H1 (cell line): Measurements from ENCODE around the gene ZNF764. TPM values are rescaled to one million over a fixed set of nuclear protein-coding genes. Genes with fewer than 3 reads are reported as not detected.

Source experiments
- CTCF ChIA-PET: fragments of 300-600 bp; sonication (Branson Sonifier 250); formaldehyde crosslinking; loops from one replicate; lab custom pipeline; 2021; ENCODE audit not compliant: partially characterized antibody; lab: Charles Lee
- POLR2A ChIA-PET: fragments of 300-600 bp; sonication (Branson Sonifier 250); formaldehyde crosslinking; loops from one replicate; lab custom pipeline; 2021; ENCODE audit warnings: inconsistent platforms; ENCODE audit not compliant: partially characterized antibody; lab: Charles Lee
- DNase-seq, 2 experiments: peaks; one replicate each; pipeline versions ENCODE4 v3.0.0 to v3.0.0-alpha.2; 2010 to 2022; ENCODE audit warnings: low spot score in 2 of 2, low read depth in 1 of 2, mixed read lengths in 1 of 2
- FAIRE-seq: peaks from 2 replicates; lab custom pipeline; 2011; peaks lifted over from hg19 to GRCh38; lab: Jason Lieb, UNC
- H2AFZ ChIP-seq: 2 replicates; pipeline ENCODE4 v1.8.1; 2012; ENCODE audit warnings: low read length, inconsistent platforms
- H2AK5ac ChIP-seq: 2 replicates; pipeline ENCODE4 v1.6.1; 2013; ENCODE audit warnings: low read depth, low read length
- H2BK120ac ChIP-seq: replicated peaks from 2 replicates; pipeline ENCODE3; 2013; ENCODE audit warnings: low read depth, low read length, inconsistent platforms
- H2BK12ac ChIP-seq: 2 replicates; pipeline ENCODE4 v1.6.1; 2013; ENCODE audit warnings: low read depth, low read length
- H2BK15ac ChIP-seq: 2 replicates; pipeline ENCODE4 v1.6.1; 2013; ENCODE audit warnings: low read length
- H2BK20ac ChIP-seq: 2 replicates; pipeline ENCODE4 v1.6.1; 2013; ENCODE audit warnings: low read length
- H2BK5ac ChIP-seq: 2 replicates; pipeline ENCODE4 v1.6.1; 2013; ENCODE audit warnings: low read depth, low read length
- H3K14ac ChIP-seq: 2 replicates; pipeline ENCODE4 v1.6.1; 2013; ENCODE audit warnings: inconsistent platforms; ENCODE audit not compliant: insufficient read length
- H3K18ac ChIP-seq: 2 replicates; pipeline ENCODE4 v1.6.1; 2013; ENCODE audit warnings: low read length; ENCODE audit errors: extremely low read depth
- H3K23ac ChIP-seq: 2 replicates; pipeline ENCODE4 v1.6.1; 2013; ENCODE audit warnings: inconsistent platforms; ENCODE audit not compliant: insufficient read length
- H3K23me2 ChIP-seq: 2 replicates; pipeline ENCODE4 v1.6.1; 2013; ENCODE audit warnings: low read depth, low read length
- H3K27ac ChIP-seq: 2 replicates; pipeline ENCODE4 v1.6.1; 2011; ENCODE audit warnings: low read depth, low read length, inconsistent platforms
- H3K27me3 ChIP-seq, 4 experiments: replicated peaks in 1 of 4; 1 replicate in 1 of 4; 2 replicates in 3 of 4; pipeline versions ENCODE4 v1.6.1 to v1.8.1; 2011 to 2013; ENCODE audit warnings: low read length in 3 of 4, mild to moderate bottlenecking in 3 of 4, inconsistent platforms in 2 of 4, mixed read lengths in 2 of 4, moderate library complexity in 1 of 4; ENCODE audit not compliant: control insufficient read depth in 3 of 4, insufficient read depth in 3 of 4; ENCODE audit errors: extremely low read depth in 1 of 4
- H3K36me3 ChIP-seq, 4 experiments: 2 replicates each; pipeline versions ENCODE4 v1.6.1 to v1.8.1; 2011 to 2013; ENCODE audit warnings: mild to moderate bottlenecking in 4 of 4, low read length in 3 of 4, moderate library complexity in 2 of 4, control low read depth in 1 of 4, inconsistent platforms in 1 of 4; ENCODE audit not compliant: insufficient read depth in 4 of 4, control insufficient read depth in 2 of 4
- H3K4ac ChIP-seq: replicated peaks from 2 replicates; pipeline ENCODE3; 2013; ENCODE audit warnings: low read length, low read depth, mixed read lengths, inconsistent platforms; ENCODE audit not compliant: insufficient read length
- H3K4me1 ChIP-seq, 4 experiments: replicated peaks in 1 of 4; 1 replicate in 1 of 4; 2 replicates in 3 of 4; pipeline versions ENCODE4 v1.6.1 to v1.8.1; 2011 to 2013; ENCODE audit warnings: low read length in 3 of 4, inconsistent platforms in 2 of 4, mixed read lengths in 1 of 4; ENCODE audit not compliant: insufficient read depth in 4 of 4, control insufficient read depth in 3 of 4
- H3K4me2 ChIP-seq, 2 experiments: 2 replicates each; pipeline versions ENCODE4 v1.6.1 to v1.8.1; 2011 to 2013; ENCODE audit warnings: low read depth in 2 of 2, low read length in 2 of 2, control low read depth in 1 of 2, inconsistent platforms in 1 of 2, mild to moderate bottlenecking in 1 of 2; ENCODE audit not compliant: insufficient read depth in 1 of 2
- H3K4me3 ChIP-seq, 4 experiments: fragments of 200-600, 300-600 bp in 1 of 4; sonication (generic), shearing (Covaris generic), sonication (Bioruptor Twin) in 1 of 4; 2 replicates each; pipeline versions ENCODE4 v1.5.1 to v1.8.1; 2011 to 2016; ENCODE audit warnings: low read length in 4 of 4, low read depth in 3 of 4, control low read depth in 2 of 4, inconsistent platforms in 2 of 4, mild to moderate bottlenecking in 2 of 4, mixed read lengths in 1 of 4, moderate library complexity in 1 of 4; ENCODE audit not compliant: insufficient read depth in 2 of 4; ENCODE audit errors: extremely low read depth in 1 of 4
- H3K56ac ChIP-seq: replicated peaks from 2 replicates; pipeline ENCODE3; 2013; ENCODE audit warnings: low read depth, mild to moderate bottlenecking, mixed read lengths, low read length, inconsistent platforms; ENCODE audit not compliant: insufficient read length
- H3K79me1 ChIP-seq: 2 replicates; pipeline ENCODE4 v1.6.1; 2013; ENCODE audit warnings: low read depth, low read length, control low read depth
- H3K79me2 ChIP-seq, 2 experiments: 2 replicates each; pipeline versions ENCODE4 v1.6.1 to v1.8.1; 2012 to 2013; ENCODE audit warnings: low read length in 2 of 2, mild to moderate bottlenecking in 2 of 2, inconsistent platforms in 1 of 2; ENCODE audit not compliant: insufficient read depth in 2 of 2, control insufficient read depth in 1 of 2
- H3K9ac ChIP-seq, 4 experiments: replicated peaks in 1 of 4; 1 replicate in 1 of 4; 2 replicates in 3 of 4; pipeline versions ENCODE4 v1.6.1 to v1.8.1; 2011 to 2013; ENCODE audit warnings: low read depth in 3 of 4, low read length in 3 of 4, control low read depth in 2 of 4, mild to moderate bottlenecking in 2 of 4, moderate library complexity in 2 of 4, inconsistent platforms in 1 of 4; ENCODE audit errors: extremely low read depth in 1 of 4
- H3K9me3 ChIP-seq, 2 experiments: 2 replicates each; pipeline versions ENCODE4 v1.6.1 to v1.8.1; 2012 to 2013; ENCODE audit warnings: mild to moderate bottlenecking in 2 of 2, moderate library complexity in 2 of 2, control low read depth in 1 of 2, inconsistent platforms in 1 of 2, low read depth in 1 of 2, low read length in 1 of 2, mixed read lengths in 1 of 2; ENCODE audit not compliant: insufficient read depth in 2 of 2
- H4K20me1 ChIP-seq, 2 experiments: replicated peaks in 1 of 2; 2 replicates each; pipeline versions ENCODE3 to v1.8.1; 2011 to 2013; ENCODE audit warnings: inconsistent platforms in 2 of 2, low read length in 2 of 2, mild to moderate bottlenecking in 1 of 2; ENCODE audit not compliant: insufficient read depth in 2 of 2, control insufficient read depth in 1 of 2
- H4K5ac ChIP-seq: 2 replicates; pipeline ENCODE4 v1.6.1; 2013; ENCODE audit warnings: low read length, low read depth, mixed read lengths, inconsistent platforms; ENCODE audit not compliant: insufficient read length
- H4K8ac ChIP-seq: 2 replicates; pipeline ENCODE4 v1.8.0; 2013; ENCODE audit warnings: mild to moderate bottlenecking, moderate library complexity, low read length, inconsistent platforms; ENCODE audit not compliant: insufficient read depth; ENCODE audit errors: extremely low read depth
- H4K91ac ChIP-seq: replicated peaks from 2 replicates; pipeline ENCODE3; 2013; ENCODE audit warnings: low read length, mixed read lengths, inconsistent platforms; ENCODE audit not compliant: insufficient read length
- EP300 ChIP-seq, 2 experiments: IDR thresholded peaks; 1 replicate in 1 of 2; 2 replicates in 1 of 2; pipeline ENCODE4 v1.6.1; 2011 to 2012; ENCODE audit warnings: low read depth in 2 of 2, low read length in 2 of 2, mild to moderate bottlenecking in 2 of 2, borderline replicate concordance in 1 of 2, inconsistent platforms in 1 of 2, moderate library complexity in 1 of 2
- YY1 ChIP-seq: IDR thresholded peaks from 2 replicates; pipeline ENCODE4 v1.6.1; 2011; ENCODE audit warnings: low read depth, mild to moderate bottlenecking, low read length
- ZNF274 ChIP-seq: IDR thresholded peaks from 2 replicates; pipeline ENCODE4 v1.7.0; 2012; ENCODE audit warnings: low read length, borderline replicate concordance; ENCODE audit errors: extremely low read depth
- WGBS, 2 experiments: shearing (Covaris generic) in 1 of 2; methylation state at CpG; one replicate each; pipeline versions ENCODE4 v1.1.6 to v1.1.7; 2013 to 2015; ENCODE audit warnings: low lambda C conversion rate in 2 of 2, mixed read lengths in 2 of 2, inconsistent platforms in 1 of 2, low coverage in 1 of 2, missing lambda C conversion rate in 1 of 2; ENCODE audit not compliant: insufficient replicate concordance in 2 of 2, insufficient coverage in 1 of 2, insufficient read length in 1 of 2; ENCODE audit errors: extremely low coverage in 1 of 2, missing lambda C conversion rate in 1 of 2; 5-methylcytosine and 5-hydroxymethylcytosine counted together
- polyA plus RNA-seq, 7 experiments: library from polyadenylated mRNA; depleted of rRNA in 3 of 7; stranded (reverse) in 5 of 7; unstranded in 2 of 7; fragments of >200 nt in 5 of 7; fragments of 200-250 nt in 2 of 7; gene quantifications; 1 replicate in 5 of 7; 2 replicates in 1 of 7; 4 replicates in 1 of 7; pipeline versions ENCODE4 v1.2.1 to v1.2.3, GENCODE V29; 2011 to 2013; ENCODE audit warnings: missing spikeins in 2 of 7, mixed read lengths in 2 of 7
- total RNA-seq: library from RNA; stranded (reverse); fragmentation: NEBNext Ultra II Directional; extraction: Animal tissue kit (Norgen Biotek cat#: 25700); gene quantifications from 2 replicates; pipeline ENCODE4 v1.2.1, GENCODE V29; 2021

Gene ZNF764
- total and polyA plus RNA-seq, 2 of the 8 experiments (the other 6 are each of a cell fraction or from before 2014, with no cell fraction given), result 5.7 to 7.7 TPM

DNA sequence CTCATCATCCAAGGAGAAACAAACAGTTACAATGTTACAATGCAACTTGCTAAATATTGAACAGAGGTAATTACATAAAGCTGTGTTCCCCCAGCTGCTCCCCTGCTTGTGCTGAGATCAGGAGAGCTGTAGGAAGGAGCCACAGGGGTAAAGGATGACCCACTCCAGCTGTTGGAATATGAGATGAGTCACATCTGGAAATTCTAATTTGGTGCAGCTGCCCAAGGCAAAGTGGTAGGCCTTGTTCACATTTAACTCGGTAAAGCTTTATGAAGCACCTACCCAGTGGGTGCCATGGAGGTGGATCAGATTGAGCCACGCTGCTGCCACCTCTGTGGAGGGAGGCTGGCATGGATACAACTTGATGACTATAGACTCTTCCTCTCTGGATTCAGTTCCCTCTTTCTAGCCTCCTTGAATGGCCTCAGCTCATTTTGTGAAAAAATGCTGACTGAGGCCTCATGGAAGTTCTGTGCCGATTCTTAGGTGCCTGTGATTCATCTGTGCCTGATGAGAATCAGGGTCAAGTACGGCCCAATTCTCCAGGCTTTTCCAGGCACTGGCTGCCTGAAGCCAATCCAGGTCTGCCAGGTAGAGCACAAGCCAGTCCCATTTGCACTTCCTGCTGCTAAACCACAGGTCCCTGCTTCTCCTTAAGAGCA, 44.6 kb upstream of the ZNF764 start:
- Histone ChIP-seq H2AK5ac (no peak overlapping the region), H3K4ac (no peak overlapping the region), H2BK15ac (no peak overlapping the region), H3K27me3 (no peaks in the 10 kb centered on the region), H2BK20ac (no peak overlapping the region), H3K14ac (no peak overlapping the region), H2AFZ (no peak overlapping the region), H3K79me1 (no peaks in the 10 kb centered on the region; the same call in 1 of the 2 replicates), H3K23me2 (no peaks in the 10 kb centered on the region), H4K20me1 (peaks cover 0 to 2% of the 10 kb centered on the region in 2 experiments), H3K9ac (no peak overlapping the region), H3K4me1 (no peaks in the 10 kb centered on the region), H3K4me2 (no peak overlapping the region), H3K79me2 (no peaks in the 10 kb centered on the region), H2BK120ac (no peak overlapping the region), H2BK12ac (no peak overlapping the region), H3K27ac (no peak overlapping the region), H4K5ac (no peak overlapping the region), H3K4me3 (no peak overlapping the region), H3K9me3 (no peaks in the 10 kb centered on the region), H4K91ac (no peak overlapping the region), H3K36me3 (peaks cover 4 to 31% (median 23%) of the 10 kb centered on the region in 4 experiments; a peak in 7 of 8 replicates), H4K8ac (no peak overlapping the region), H3K18ac (no peak overlapping the region), H3K23ac (no peak overlapping the region), H2BK5ac (no peak overlapping the region), H3K56ac (no peak overlapping the region)
- TF ChIP-seq ZNF274 (no peak), YY1 (no peak), EP300 (IDR thresholded peaks at IDR 0.05; ENCODE audit: borderline replicate concordance in 1 of 2, low read depth in 2 of 2, low read length in 2 of 2) (no peak)
- FAIRE-seq, result no peak
- POLR2A ChIA-PET, result interaction anchor here (0.8 to 6.7 kb wide), 9 partner anchors 8 to 201 kb away, joined by 3 to 85 read pairs (median 4); partner anchors contain the start of genes ZNF688, ZNF689 and ZNF785
- 81% methylated on average over 4 of the region's 4 CpGs; no CpG with 5 or more reads in 1 of the 2 experiments for WGBS, 2 experiments
- DNase-seq, result no peak
- CTCF ChIA-PET, result interaction anchor here (0.6 to 7.6 kb wide), 10 partner anchors 11 to 492 kb away, joined by 3 to 42 read pairs (median 4); partner anchors contain the start of gene DCTPP1
